Immature natural killer cell (primary cell): ENCODE results near the gene RARRES1. TPM values are rescaled to one million over a fixed set of nuclear protein-coding genes. Genes with fewer than 3 reads are reported as not detected.

Source experiments
- DNase-seq, 3 donors: peaks; one replicate each; pipeline ENCODE4 v3.0.0; 2022; ENCODE audit warnings: mixed read lengths in 1 of 3
- H3K27ac Mint-ChIP-seq, 6 donors: one replicate each; pipeline ENCODE4 v1.8.0; 2020; ENCODE audit warnings: mixed read lengths in 6 of 6, mild to moderate bottlenecking in 5 of 6, inconsistent platforms in 4 of 6, moderate library complexity in 3 of 6
- H3K27me3 Mint-ChIP-seq, 3 donors: one replicate each; pipeline ENCODE4 v1.8.0; 2020 to 2021; ENCODE audit warnings: low read depth in 3 of 3, mild to moderate bottlenecking in 3 of 3, mixed read lengths in 3 of 3, moderate library complexity in 3 of 3, inconsistent platforms in 1 of 3
- H3K36me3 Mint-ChIP-seq, 3 donors: one replicate each; pipeline ENCODE4 v1.8.0; 2020; ENCODE audit warnings: mixed read lengths in 3 of 3, inconsistent platforms in 2 of 3, mild to moderate bottlenecking in 2 of 3
- H3K4me1 Mint-ChIP-seq, 2 donors: one replicate each; pipeline ENCODE4 v1.8.0; 2020; ENCODE audit warnings: inconsistent platforms in 2 of 2, mild to moderate bottlenecking in 2 of 2, mixed read lengths in 2 of 2, moderate library complexity in 1 of 2
- H3K4me3 Mint-ChIP-seq, 5 donors: one replicate each; pipeline ENCODE4 v1.8.0; 2020; ENCODE audit warnings: mild to moderate bottlenecking in 5 of 5, mixed read lengths in 5 of 5, inconsistent platforms in 3 of 5, moderate library complexity in 3 of 5
- H3K9me3 Mint-ChIP-seq, 6 donors: one replicate each; pipeline ENCODE4 v1.8.0; 2020; ENCODE audit warnings: mild to moderate bottlenecking in 6 of 6, mixed read lengths in 6 of 6, inconsistent platforms in 4 of 6, moderate library complexity in 3 of 6
- polyA plus RNA-seq, 3 donors: library from polyadenylated mRNA; unstranded; fragments of 300-500 nt; fragmentation: Illumina TruSeq; gene quantifications; one replicate each; pipeline ENCODE4 v1.2.3, GENCODE V29; 2021

RARRES1 gene, protein sequence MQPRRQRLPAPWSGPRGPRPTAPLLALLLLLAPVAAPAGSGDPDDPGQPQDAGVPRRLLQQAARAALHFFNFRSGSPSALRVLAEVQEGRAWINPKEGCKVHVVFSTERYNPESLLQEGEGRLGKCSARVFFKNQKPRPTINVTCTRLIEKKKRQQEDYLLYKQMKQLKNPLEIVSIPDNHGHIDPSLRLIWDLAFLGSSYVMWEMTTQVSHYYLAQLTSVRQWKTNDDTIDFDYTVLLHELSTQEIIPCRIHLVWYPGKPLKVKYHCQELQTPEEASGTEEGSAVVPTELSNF
- not detected for polyA plus RNA-seq

- peak; percentile 30 to 44 (median 41) for DNase-seq
- H3K27ac Mint-ChIP-seq = no peak within 1 kb of the TSS
These were observed at the start of gene RARRES1 for GRCh38 chr3:158731938-158732855. TSS of gene RARRES1 (minus strand) at chr3:158732457. CDS start at chr3:158732415, 42 bp downstream.

DNA sequence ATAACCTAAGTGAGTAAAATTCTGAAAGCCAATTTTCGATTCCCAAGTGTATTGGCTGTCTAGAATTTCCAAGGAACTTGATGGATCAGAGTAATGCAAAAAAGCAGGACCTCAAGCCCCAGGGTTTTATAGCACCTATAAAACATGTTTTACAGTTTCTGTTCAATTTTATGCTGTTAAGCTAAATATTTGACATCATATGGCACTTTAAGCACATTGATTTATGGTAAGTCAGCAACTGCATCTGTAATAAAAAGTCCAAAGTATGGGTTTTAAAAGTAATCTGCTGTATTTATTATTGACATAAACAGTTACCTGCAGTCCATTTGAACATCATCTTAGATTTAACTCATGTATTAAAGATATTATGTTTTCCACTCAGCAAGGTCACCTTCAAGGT lies 49.6 kb upstream of the RARRES1 start:
- peaks cover 0 to 8% (median 0%) of the 10 kb centered on the region in 3 donors for H3K36me3 Mint-ChIP-seq
- no peaks in the 10 kb centered on the region for H3K4me1 Mint-ChIP-seq
- H3K27me3 Mint-ChIP-seq = no peaks in the 10 kb centered on the region
- H3K27ac Mint-ChIP-seq = no peak overlapping the region
- DNase-seq = no peak
- H3K4me3 Mint-ChIP-seq = no peak overlapping the region
- H3K9me3 Mint-ChIP-seq = no peaks in the 10 kb centered on the region

More at GRCh38 chr3:158731938-158732855, at the start of gene RARRES1:
- Mint-ChIP-seq H3K4me3 (peak within 1 kb of the TSS; percentile 68 to 72 (median 72)), H3K27me3 (peaks cover 0 to 1% (median 0%) of the 10 kb centered on the region in 3 donors), H3K4me1 (peaks cover 13 to 22% of the 10 kb centered on the region in 2 donors), H3K36me3 (no peaks in the 10 kb centered on the region), H3K9me3 (peaks cover 0 to 3% (median 0%) of the 10 kb centered on the region in 6 donors)

DNA sequence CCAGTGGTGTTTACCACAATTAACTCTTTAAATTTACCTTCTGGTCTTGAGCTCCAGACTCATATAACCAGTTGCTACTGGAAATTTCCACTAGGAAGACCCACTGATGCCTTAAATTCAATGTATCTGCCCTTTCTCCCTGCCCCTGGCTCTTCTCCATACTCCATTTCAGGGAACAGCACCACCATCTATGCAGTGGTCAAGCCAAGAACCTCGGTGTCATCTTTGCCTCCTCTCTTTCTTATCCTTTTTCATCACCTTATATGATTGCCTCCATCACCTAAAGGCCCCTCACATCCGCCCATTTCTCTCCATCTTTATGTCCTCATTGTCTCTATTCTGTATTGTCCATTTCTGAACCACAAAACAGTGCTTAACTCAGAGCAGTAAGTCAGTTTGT lies 48.9 kb upstream of the RARRES1 start:
- Mint-ChIP-seq H3K27ac (no peak overlapping the region), H3K27me3 (no peaks in the 10 kb centered on the region), H3K4me3 (no peak overlapping the region), H3K36me3 (peaks cover 0 to 8% (median 0%) of the 10 kb centered on the region in 3 donors), H3K9me3 (no peaks in the 10 kb centered on the region), H3K4me1 (no peaks in the 10 kb centered on the region)
- DNase-seq = no peak

- Mint-ChIP-seq H3K4me3 (no peak overlapping the region), H3K27me3 (no peaks in the 10 kb centered on the region), H3K36me3 (peaks cover 0 to 8% (median 0%) of the 10 kb centered on the region in 3 donors), H3K27ac (no peak overlapping the region), H3K4me1 (no peaks in the 10 kb centered on the region), H3K9me3 (no peaks in the 10 kb centered on the region)
- no peak for DNase-seq
These were observed 48.5 kb upstream of the RARRES1 start for GRCh38 chr3:158780766-158781165.

- H3K27me3 Mint-ChIP-seq = no peaks in the 10 kb centered on the region
- peaks cover 0 to 13% (median 3%) of the 10 kb centered on the region in 3 donors for H3K36me3 Mint-ChIP-seq
- DNase-seq = no peak
- no peak overlapping the region for H3K4me3 Mint-ChIP-seq
- no peak overlapping the region for H3K27ac Mint-ChIP-seq
- no peaks in the 10 kb centered on the region for H3K9me3 Mint-ChIP-seq
- H3K4me1 Mint-ChIP-seq = peaks cover 0 to 2% of the 10 kb centered on the region in 2 donors
These were observed 45.1 kb upstream of the RARRES1 start for GRCh38 chr3:158777161-158777873.

DNA sequence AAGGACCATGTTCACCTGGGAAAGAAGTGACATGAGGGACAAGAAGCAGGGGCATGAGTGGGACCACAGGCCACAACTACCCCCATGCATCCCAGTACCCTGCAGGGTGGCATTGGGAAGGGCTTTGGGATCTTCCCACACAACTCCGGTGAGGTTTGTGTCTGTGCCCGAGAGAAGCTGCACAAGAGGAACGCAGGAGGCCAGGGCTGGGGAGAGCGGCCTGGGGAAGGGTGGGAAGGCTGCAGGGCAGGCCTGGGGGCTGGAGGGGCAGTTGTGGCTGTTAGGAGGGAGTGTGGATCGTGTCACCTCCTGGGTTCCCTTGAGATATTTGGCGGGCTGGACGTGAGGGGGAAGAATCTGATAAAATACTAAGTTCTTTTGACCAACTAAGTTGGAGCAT lies 44.3 kb upstream of the RARRES1 start:
- Mint-ChIP-seq H3K9me3 (no peaks in the 10 kb centered on the region), H3K27me3 (no peaks in the 10 kb centered on the region), H3K27ac (no peak overlapping the region), H3K4me1 (peaks cover 0 to 2% of the 10 kb centered on the region in 2 donors), H3K36me3 (peaks cover 0 to 13% (median 3%) of the 10 kb centered on the region in 3 donors), H3K4me3 (no peak overlapping the region)
- DNase-seq = no peak

- H3K27ac Mint-ChIP-seq = peak overlapping the region in 1 of 6 donors; percentile 20
These were observed 43.5 kb upstream of the RARRES1 start for GRCh38 chr3:158775426-158776410.

DNA sequence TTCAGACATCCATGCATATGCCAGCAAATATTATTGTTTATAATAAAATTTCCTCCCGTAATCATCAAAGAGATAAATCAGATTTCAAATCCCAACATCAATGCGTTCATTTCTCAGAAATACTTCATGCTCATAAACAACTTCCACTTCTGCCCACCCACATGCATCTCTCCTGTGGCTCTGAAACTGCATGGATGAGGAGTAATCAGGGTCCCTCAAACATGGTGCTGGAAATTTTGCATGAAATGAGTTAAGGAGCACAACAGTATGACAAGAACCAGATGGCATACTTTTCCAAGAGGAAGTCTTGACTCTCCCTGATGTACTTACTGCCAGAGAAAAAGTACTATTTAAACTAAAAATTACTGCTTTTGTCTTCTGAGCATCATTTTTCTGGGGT lies 42.7 kb upstream of the RARRES1 start:
- Mint-ChIP-seq H3K4me3 (no peak overlapping the region), H3K27me3 (no peaks in the 10 kb centered on the region), H3K27ac (peak overlapping the region in 1 of 6 donors; percentile 20), H3K36me3 (peaks cover 0 to 9% (median 3%) of the 10 kb centered on the region in 3 donors), H3K4me1 (peaks cover 0 to 2% of the 10 kb centered on the region in 2 donors), H3K9me3 (no peaks in the 10 kb centered on the region)
- DNase-seq = no peak

More at GRCh38 chr3:158775426-158776410, 43.5 kb upstream of the RARRES1 start:
- peaks cover 0 to 2% of the 10 kb centered on the region in 2 donors for H3K4me1 Mint-ChIP-seq
- no peak overlapping the region for H3K4me3 Mint-ChIP-seq
- no peaks in the 10 kb centered on the region for H3K9me3 Mint-ChIP-seq
- H3K36me3 Mint-ChIP-seq = peaks cover 0 to 9% (median 3%) of the 10 kb centered on the region in 3 donors
- DNase-seq = no peak
- no peaks in the 10 kb centered on the region for H3K27me3 Mint-ChIP-seq

- Mint-ChIP-seq H3K27me3 (no peaks in the 10 kb centered on the region), H3K27ac (no peak overlapping the region), H3K36me3 (peaks cover 0 to 13% (median 3%) of the 10 kb centered on the region in 3 donors), H3K9me3 (no peaks in the 10 kb centered on the region), H3K4me3 (no peak overlapping the region), H3K4me1 (peaks cover 0 to 2% of the 10 kb centered on the region in 2 donors)
- no peak for DNase-seq
These were observed 41.9 kb upstream of the RARRES1 start for GRCh38 chr3:158773845-158774830.

DNA sequence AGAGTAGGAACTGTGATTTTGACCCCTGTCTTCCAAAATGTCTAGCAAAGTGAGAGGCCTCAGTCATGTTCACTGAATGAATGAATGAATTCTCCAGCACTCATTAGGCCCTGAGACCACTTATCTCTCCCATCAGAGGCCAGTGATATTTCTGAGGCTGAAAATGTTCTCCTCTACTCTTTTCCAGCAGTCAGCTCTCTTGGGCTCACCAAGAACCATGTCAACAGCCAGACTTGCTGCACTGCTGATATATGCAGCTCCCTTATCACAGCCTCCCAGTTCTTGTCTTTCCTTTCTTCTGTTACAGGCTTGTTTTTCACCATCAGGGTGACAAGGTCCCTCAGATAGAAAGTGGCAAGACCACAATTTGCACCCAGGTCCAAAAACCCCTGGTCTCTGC lies 40.9 kb upstream of the RARRES1 start:
- no peak for DNase-seq
- peaks cover 0 to 9% (median 3%) of the 10 kb centered on the region in 3 donors for H3K36me3 Mint-ChIP-seq
- H3K27ac Mint-ChIP-seq = no peak overlapping the region
- H3K4me3 Mint-ChIP-seq = no peak overlapping the region
- no peaks in the 10 kb centered on the region for H3K27me3 Mint-ChIP-seq
- no peaks in the 10 kb centered on the region for H3K9me3 Mint-ChIP-seq
- H3K4me1 Mint-ChIP-seq = peaks cover 0 to 2% of the 10 kb centered on the region in 2 donors

DNA sequence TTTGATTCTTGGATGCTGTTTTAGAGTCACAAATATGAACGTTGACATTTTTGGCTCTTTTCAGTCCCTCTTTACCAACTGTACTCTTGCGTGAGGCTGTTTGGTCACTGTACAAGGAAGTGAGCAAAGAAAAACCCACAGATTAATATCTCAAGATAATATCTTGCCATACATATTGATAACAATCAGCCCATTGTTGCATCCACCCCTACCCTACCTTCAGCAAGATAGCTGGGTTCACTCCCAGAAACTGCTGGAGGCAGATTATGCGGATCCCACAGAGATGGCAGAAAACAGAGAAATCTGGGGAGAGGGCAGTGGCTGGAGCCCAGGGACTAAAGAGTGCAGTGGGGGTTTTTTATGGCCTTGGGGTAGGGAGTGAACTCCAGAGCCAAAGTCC lies 39.7 kb upstream of the RARRES1 start:
- no peaks in the 10 kb centered on the region for H3K9me3 Mint-ChIP-seq
- H3K27ac Mint-ChIP-seq = no peak overlapping the region
- DNase-seq = no peak
- no peaks in the 10 kb centered on the region for H3K27me3 Mint-ChIP-seq
- peaks cover 0 to 2% of the 10 kb centered on the region in 2 donors for H3K4me1 Mint-ChIP-seq
- H3K36me3 Mint-ChIP-seq = peaks cover 0 to 9% (median 3%) of the 10 kb centered on the region in 3 donors
- no peak overlapping the region for H3K4me3 Mint-ChIP-seq

DNA sequence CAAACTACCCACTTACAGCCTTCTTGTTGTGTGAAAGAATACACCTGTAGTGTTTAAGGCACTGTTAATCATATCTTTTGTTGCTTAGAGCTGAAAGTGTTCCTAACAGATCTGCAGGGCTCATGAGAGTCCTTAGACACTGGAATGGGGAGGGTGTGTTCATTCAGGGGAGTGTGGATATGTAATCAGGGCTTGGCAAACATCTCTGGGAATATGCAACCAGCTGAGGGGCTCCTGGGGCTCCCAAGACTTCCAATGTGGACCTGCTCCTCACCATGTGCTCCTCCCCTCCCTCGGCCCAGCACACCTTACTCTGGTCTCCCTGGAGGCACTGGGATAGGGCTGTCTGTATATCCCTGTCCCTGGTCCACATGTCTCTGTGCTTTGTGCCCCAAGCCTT lies 39.3 kb upstream of the RARRES1 start:
- no peak overlapping the region for H3K4me3 Mint-ChIP-seq
- H3K36me3 Mint-ChIP-seq = peaks cover 0 to 9% (median 3%) of the 10 kb centered on the region in 3 donors
- H3K27me3 Mint-ChIP-seq = no peaks in the 10 kb centered on the region
- no peak for DNase-seq
- H3K9me3 Mint-ChIP-seq = no peaks in the 10 kb centered on the region
- H3K4me1 Mint-ChIP-seq = peaks cover 0 to 2% of the 10 kb centered on the region in 2 donors
- H3K27ac Mint-ChIP-seq = no peak overlapping the region
